K562 (cell line): ENCODE data around the gene CD19. TPM values are rescaled to one million over a fixed set of nuclear protein-coding genes. Genes with fewer than 3 reads are reported as not detected.

Source experiments
- COPS2 ChIP-seq: fragments of 450-650 bp; conservative IDR thresholded peaks from 2 replicates; pipeline ENCODE4 v1.6.1; 2016; ENCODE audit warnings: mild to moderate bottlenecking, moderate library complexity
- DLX4 ChIP-seq: fragments of 250-450 bp; sonication (Bioruptor Pico); IDR thresholded peaks from 2 replicates; pipeline ENCODE4 v1.6.1; 2021; ENCODE audit warnings: mild to moderate bottlenecking
- FOXJ3 ChIP-seq: sonication (generic); formaldehyde crosslinking; IDR thresholded peaks from 2 replicates; pipeline ENCODE4 v1.4.0; 2020; ENCODE audit warnings: mild to moderate bottlenecking, missing genetic modification reagents
- FOXK1 ChIP-seq: sonication (generic); formaldehyde crosslinking; IDR thresholded peaks from 2 replicates; pipeline ENCODE4 v1.8.0; 2022; ENCODE audit warnings: missing genetic modification reagents, mild to moderate bottlenecking, borderline replicate concordance
- FOXK2 ChIP-seq, 2 experiments: fragments of 450-650 bp; IDR thresholded peaks in 1 of 2; conservative IDR thresholded peaks in 1 of 2; 2 replicates each; pipeline ENCODE4 v1.6.1; 2016; ENCODE audit warnings: low read depth in 2 of 2, mild to moderate bottlenecking in 1 of 2
- FOXO4 ChIP-seq: fragments of 450-650 bp; formaldehyde crosslinking; IDR thresholded peaks from 2 replicates; pipeline ENCODE4 v1.4.0; 2020; ENCODE audit warnings: mild to moderate bottlenecking, moderate library complexity
- GATA2 ChIP-seq: sonication (generic); formaldehyde crosslinking; IDR thresholded peaks from 2 replicates; pipeline ENCODE4 v1.4.0; 2020; ENCODE audit warnings: mild to moderate bottlenecking, missing genetic modification reagents
- NBN ChIP-seq: fragments of 450-650 bp; IDR thresholded peaks from 2 replicates; pipeline ENCODE4 v1.6.1; 2016; ENCODE audit warnings: low read depth, mild to moderate bottlenecking
- NCOA2 ChIP-seq, 2 experiments: fragments of 450-650 bp; IDR thresholded peaks; 2 replicates each; pipeline ENCODE4 v1.6.1; 2018; ENCODE audit warnings: mild to moderate bottlenecking in 2 of 2, moderate library complexity in 1 of 2; ENCODE audit not compliant: partially characterized antibody in 2 of 2
- NCOA4 ChIP-seq: fragments of 450-650 bp; IDR thresholded peaks from 2 replicates; pipeline ENCODE4 v1.6.1; 2018; ENCODE audit warnings: mild to moderate bottlenecking; ENCODE audit not compliant: partially characterized antibody
- PATZ1 ChIP-seq: fragments of 250-450 bp; sonication (Bioruptor Pico); IDR thresholded peaks from 2 replicates; pipeline ENCODE4 v1.5.0; 2020; ENCODE audit warnings: mild to moderate bottlenecking, borderline replicate concordance
- PML ChIP-seq: IDR thresholded peaks from 2 replicates; pipeline ENCODE4 v1.6.1; 2012; ENCODE audit warnings: low read length, inconsistent platforms
- POU5F1 ChIP-seq: fragments of 150-350 bp; IDR thresholded peaks from 2 replicates; pipeline ENCODE4 v1.6.1; 2014; ENCODE audit warnings: borderline replicate concordance, low read length, low read depth, mild to moderate bottlenecking; ENCODE audit not compliant: partially characterized antibody
- RFX5 ChIP-seq: IDR thresholded peaks from 2 replicates; pipeline ENCODE4 v1.6.1; 2011; ENCODE audit warnings: low read depth, mild to moderate bottlenecking, improper control_type of control experiment, low read length
- RNF219 ChIP-seq: fragments of 250-450 bp; sonication (Bioruptor Pico); IDR thresholded peaks from 2 replicates; pipeline ENCODE4 v1.5.0; 2022; ENCODE audit warnings: mild to moderate bottlenecking
- SAFB2 ChIP-seq: fragments of 200-400 bp; formaldehyde crosslinking; IDR thresholded peaks from 2 replicates; pipeline ENCODE4 v1.6.1; 2018; ENCODE audit warnings: borderline replicate concordance, low read length, low read depth, moderate library complexity; ENCODE audit not compliant: severe bottlenecking
- ZBTB12 ChIP-seq: fragments of 250-450 bp; sonication (Bioruptor Pico); IDR thresholded peaks from 2 replicates; pipeline ENCODE4 v1.4.0; 2020
- ZNF184 ChIP-seq: sonication (generic); formaldehyde crosslinking; IDR thresholded peaks from 2 replicates; pipeline ENCODE4 v1.5.0; 2020; ENCODE audit warnings: missing genetic modification reagents
- ZNF224 ChIP-seq: sonication (generic); formaldehyde crosslinking; IDR thresholded peaks from 2 replicates; pipeline ENCODE4 v1.8.0; 2022; ENCODE audit warnings: mild to moderate bottlenecking, missing genetic modification reagents
- ZNF589 ChIP-seq: fragments of 200-800 bp; sonication (Bioruptor generic); IDR thresholded peaks from 2 replicates; pipeline ENCODE4 v1.6.1; 2016; ENCODE audit warnings: low read depth, missing genetic modification characterization, missing compliant biosample characterization
- polyA plus RNA-seq, 8 experiments: library from polyadenylated mRNA; depleted of rRNA in 4 of 8; stranded (reverse) in 5 of 8; unstranded in 3 of 8; fragments of >200 nt; fragmentation: Nextera tagmentation in 2 of 8; fragmentation: Illumina TruSeq in 1 of 8; extraction: Ambion mirVana in 2 of 8; extraction: Trizol in 1 of 8; gene quantifications; 2 replicates each; pipeline versions ENCODE4 v1.2.1 to v1.2.3, GENCODE V29; 2011 to 2014; ENCODE audit warnings: inconsistent platforms in 1 of 8, missing spikeins in 1 of 8
- total RNA-seq, 7 experiments: library from RNA; depleted of rRNA in 6 of 7; stranded (reverse); fragments of >200 nt in 6 of 7; fragmentation: Illumina TruSeq in 2 of 7; extraction: Trizol in 2 of 7; gene quantifications; 2 replicates each; pipeline versions ENCODE4 v1.2.1 to v1.2.3, GENCODE V29; 2011 to 2021; ENCODE audit warnings: low replicate concordance in 1 of 7

Gene CD19
- total and polyA plus RNA-seq, 9 of the 15 experiments (the other 6 are each of a cell fraction or from before 2014, with no cell fraction given): 0.27 to 3.7 (median 2.0) TPM; not detected in 1

GRCh38 chr16:28925386-28926228 lies 6.2 kb upstream of the CD19 start (continued):
- TF ChIP-seq FOXO4 (no peak), SAFB2 (no peak), FOXK2 (conservative IDR thresholded peaks at IDR 0.05 in 1 of 2, IDR thresholded peaks at IDR 0.05 in 1 of 2; ENCODE audit: low read depth in 2 of 2) (peak; percentile 61 to 65; a peak in 3 of 4 replicates), PML (peak; percentile 87; the same call in 1 of the 2 replicates), DLX4 (no peak), GATA2 (peak; percentile 83), RFX5 (no peak), POU5F1 (no peak), ZNF184 (no peak), COPS2 (no peak), PATZ1 (no peak), NBN (peak; percentile 90), RNF219 (CRISPR knock-in tag) (no peak), ZNF224 (0 out of 2 replicates have a peak, but pooled peaks have one; percentile 38), NCOA4 (no peak), ZBTB12 (peak; percentile 45; the same call in 1 of the 2 replicates), FOXJ3 (CRISPR knock-in tag) (no peak), FOXK1 (no peak), ZNF589 (no peak), NCOA2 (IDR thresholded peaks at IDR 0.05; ENCODE audit: partially characterized antibody in 2 of 2) (no peak)
